ENCODE measurements around the gene CDH23.

GRCh38 chr10:71684356-71685173 is 287.8 kb downstream of the CDH23 start:
- peak; percentile 18; the same call in 1 of the 2 replicates for TF ChIP-seq CTCF (conservative IDR thresholded peaks at IDR 0.05; ENCODE audit: low read depth, low read length)
- TF ChIP-seq EZH2 (IDR thresholded peaks at IDR 0.05; ENCODE audit: low read length, unreplicated experiment) = no peak
- no peak for TF ChIP-seq EZH2phosphoT487 (IDR thresholded peaks at IDR 0.05; ENCODE audit: borderline replicate concordance, low read length)
